Astrocyte (in vitro differentiated cells and primary cell): ENCODE results near the gene ATG14. TPM values are rescaled to one million over a fixed set of nuclear protein-coding genes. Genes with fewer than 3 reads are reported as not detected.
A peak's percentile ranks its signal among the peaks of the same experiment; 100 is the strongest.
"Not testable (repeated sequence)": the region's sequence is repeated elsewhere in the genome, so short reads cannot be mapped to it uniquely, and the experiment has no call there.

Experiments
- DNase-seq: peaks from one replicate; pipeline ENCODE4 v3.0.0-alpha.2; 2010; ENCODE audit warnings: low read depth
- FAIRE-seq: peaks from 2 replicates; lab custom pipeline; 2011; peaks lifted over from hg19 to GRCh38; lab: Jason Lieb, UNC
- H2AFZ ChIP-seq: 2 replicates; pipeline ENCODE4 v1.6.0; 2012; ENCODE audit warnings: low read depth, low read length, inconsistent platforms
- H3K27ac ChIP-seq: 2 replicates; pipeline ENCODE4 v1.5.1; 2011; ENCODE audit warnings: low read depth, low read length, inconsistent platforms
- H3K27me3 ChIP-seq: 2 replicates; pipeline ENCODE4 v1.6.0; 2011; ENCODE audit warnings: low read length, inconsistent platforms; ENCODE audit not compliant: insufficient read depth
- H3K36me3 ChIP-seq: 2 replicates; pipeline ENCODE4 v1.5.1; 2011; ENCODE audit warnings: low read length, inconsistent platforms; ENCODE audit not compliant: insufficient read depth
- H3K4me1 ChIP-seq: 2 replicates; pipeline ENCODE4 v1.5.1; 2011; ENCODE audit warnings: low read length, inconsistent platforms; ENCODE audit not compliant: insufficient read depth
- H3K4me2 ChIP-seq: 2 replicates; pipeline ENCODE4 v1.6.0; 2012; ENCODE audit warnings: low read length, inconsistent platforms
- H3K4me3 ChIP-seq: 2 replicates; pipeline ENCODE4 v1.5.1; 2011; ENCODE audit warnings: low read depth, mild to moderate bottlenecking, low read length, inconsistent platforms; ENCODE audit not compliant: insufficient read depth
- H3K79me2 ChIP-seq: 2 replicates; pipeline ENCODE4 v1.6.0; 2012; ENCODE audit warnings: mild to moderate bottlenecking, low read length, inconsistent platforms; ENCODE audit not compliant: insufficient read depth
- H3K9ac ChIP-seq: 2 replicates; pipeline ENCODE4 v1.6.0; 2012; ENCODE audit warnings: mild to moderate bottlenecking, low read length, inconsistent platforms
- H3K9me3 ChIP-seq: 2 replicates; pipeline ENCODE4 v1.5.1; 2012; ENCODE audit warnings: low read depth, mild to moderate bottlenecking, low read length, inconsistent platforms; ENCODE audit not compliant: insufficient read depth
- H4K20me1 ChIP-seq: 2 replicates; pipeline ENCODE4 v1.6.0; 2012; ENCODE audit warnings: low read length, inconsistent platforms; ENCODE audit not compliant: insufficient read depth
- H3K27ac Mint-ChIP-seq: one replicate; pipeline ENCODE4 v1.8.0; 2021; ENCODE audit warnings: mild to moderate bottlenecking, mixed read lengths; ENCODE audit not compliant: unreplicated experiment
- H3K27me3 Mint-ChIP-seq: one replicate; pipeline ENCODE4 v1.8.0; 2021; ENCODE audit warnings: low read depth, mixed read lengths; ENCODE audit not compliant: unreplicated experiment
- H3K36me3 Mint-ChIP-seq: one replicate; pipeline ENCODE4 v1.8.0; 2021; ENCODE audit warnings: low read depth, mixed read lengths; ENCODE audit not compliant: unreplicated experiment
- H3K4me1 Mint-ChIP-seq: one replicate; pipeline ENCODE4 v1.8.0; 2021; ENCODE audit warnings: low read depth, mixed read lengths; ENCODE audit not compliant: unreplicated experiment
- H3K4me3 Mint-ChIP-seq: one replicate; pipeline ENCODE4 v1.8.0; 2021; ENCODE audit warnings: mild to moderate bottlenecking, moderate library complexity, mixed read lengths; ENCODE audit not compliant: unreplicated experiment
- H3K9me3 Mint-ChIP-seq: one replicate; pipeline ENCODE4 v1.8.0; 2021; ENCODE audit warnings: mild to moderate bottlenecking, mixed read lengths; ENCODE audit not compliant: unreplicated experiment
- EZH2 ChIP-seq: IDR thresholded peaks from 2 replicates; pipeline ENCODE4 v1.6.1; 2012; ENCODE audit warnings: mild to moderate bottlenecking, low read length, inconsistent platforms; ENCODE audit not compliant: insufficient read depth
- total RNA-seq: library from RNA; stranded (reverse); gene quantifications from 2 replicates; pipeline ENCODE4 v1.2.1, GENCODE V29; 2021
- TF ChIP-seq, protein P1 (sequence below): IDR thresholded peaks from 2 replicates; pipeline ENCODE4 v1.5.1; 2011; ENCODE audit warnings: low read depth, mild to moderate bottlenecking, inconsistent platforms, low read length, moderate library complexity; ENCODE audit not compliant: insufficient read depth

Gene ATG14
- total RNA-seq, 1 donor from 2014 or later, result 11.5 TPM

DNA sequence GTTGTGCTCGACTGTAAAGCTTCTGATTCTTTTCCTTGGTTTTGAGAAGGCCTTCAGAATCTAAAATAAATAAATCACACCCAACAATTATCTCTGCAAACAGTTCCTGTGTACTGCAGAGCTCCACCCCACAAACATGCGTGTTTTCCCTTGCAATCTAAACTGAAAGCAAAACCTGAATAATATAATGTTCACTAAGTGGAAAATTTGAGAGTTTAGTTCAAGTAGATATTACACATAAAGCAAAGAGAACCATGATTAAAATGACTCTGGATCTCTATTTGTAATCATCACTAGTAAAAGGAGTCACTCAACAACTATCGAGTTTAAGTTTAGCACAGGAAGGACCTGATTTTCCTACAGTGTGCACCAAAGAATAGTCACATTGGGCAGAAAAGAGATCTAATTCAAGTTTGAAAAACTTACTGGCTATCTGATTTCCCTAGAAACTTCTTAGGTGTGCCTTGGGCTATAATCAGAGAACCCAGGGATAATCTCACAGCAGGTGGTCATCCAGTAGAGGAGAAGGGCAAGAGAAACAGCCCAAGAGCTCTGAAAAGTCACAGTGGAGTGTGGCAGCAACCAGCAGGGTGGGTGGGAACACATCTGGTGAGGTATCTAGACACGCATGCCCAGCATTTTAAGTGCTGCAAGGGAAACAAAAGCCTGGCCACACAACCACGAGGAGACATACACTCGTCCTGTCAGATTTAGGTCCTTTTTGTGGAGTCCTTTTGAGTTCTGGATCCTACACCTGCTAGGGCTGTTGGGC is 25.4 kb downstream of the ATG14 start:
- Histone ChIP-seq H3K36me3 (peaks cover 10% of the 10 kb centered on the region), H3K9me3 (no peaks in the 10 kb centered on the region), H2AFZ (no peak overlapping the region), H4K20me1 (no peaks in the 10 kb centered on the region), H3K27me3 (no peaks in the 10 kb centered on the region), H3K4me1 (peaks cover 26% of the 10 kb centered on the region), H3K79me2 (no peaks in the 10 kb centered on the region), H3K9ac (no peak overlapping the region), H3K4me2 (no peak overlapping the region), H3K27ac (no peak overlapping the region), H3K4me3 (no peak overlapping the region)
- Mint-ChIP-seq H3K9me3 (no peaks in the 10 kb centered on the region), H3K4me1 (peaks cover 22% of the 10 kb centered on the region), H3K4me3 (no peak overlapping the region), H3K27me3 (no peaks in the 10 kb centered on the region), H3K27ac (no peak overlapping the region), H3K36me3 (peaks cover 20% of the 10 kb centered on the region)
- FAIRE-seq (no peak), DNase-seq (no peak)
- TF ChIP-seq EZH2, result no peak
- TF ChIP-seq, protein P1, sequence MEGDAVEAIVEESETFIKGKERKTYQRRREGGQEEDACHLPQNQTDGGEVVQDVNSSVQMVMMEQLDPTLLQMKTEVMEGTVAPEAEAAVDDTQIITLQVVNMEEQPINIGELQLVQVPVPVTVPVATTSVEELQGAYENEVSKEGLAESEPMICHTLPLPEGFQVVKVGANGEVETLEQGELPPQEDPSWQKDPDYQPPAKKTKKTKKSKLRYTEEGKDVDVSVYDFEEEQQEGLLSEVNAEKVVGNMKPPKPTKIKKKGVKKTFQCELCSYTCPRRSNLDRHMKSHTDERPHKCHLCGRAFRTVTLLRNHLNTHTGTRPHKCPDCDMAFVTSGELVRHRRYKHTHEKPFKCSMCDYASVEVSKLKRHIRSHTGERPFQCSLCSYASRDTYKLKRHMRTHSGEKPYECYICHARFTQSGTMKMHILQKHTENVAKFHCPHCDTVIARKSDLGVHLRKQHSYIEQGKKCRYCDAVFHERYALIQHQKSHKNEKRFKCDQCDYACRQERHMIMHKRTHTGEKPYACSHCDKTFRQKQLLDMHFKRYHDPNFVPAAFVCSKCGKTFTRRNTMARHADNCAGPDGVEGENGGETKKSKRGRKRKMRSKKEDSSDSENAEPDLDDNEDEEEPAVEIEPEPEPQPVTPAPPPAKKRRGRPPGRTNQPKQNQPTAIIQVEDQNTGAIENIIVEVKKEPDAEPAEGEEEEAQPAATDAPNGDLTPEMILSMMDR, result no peak

DNA sequence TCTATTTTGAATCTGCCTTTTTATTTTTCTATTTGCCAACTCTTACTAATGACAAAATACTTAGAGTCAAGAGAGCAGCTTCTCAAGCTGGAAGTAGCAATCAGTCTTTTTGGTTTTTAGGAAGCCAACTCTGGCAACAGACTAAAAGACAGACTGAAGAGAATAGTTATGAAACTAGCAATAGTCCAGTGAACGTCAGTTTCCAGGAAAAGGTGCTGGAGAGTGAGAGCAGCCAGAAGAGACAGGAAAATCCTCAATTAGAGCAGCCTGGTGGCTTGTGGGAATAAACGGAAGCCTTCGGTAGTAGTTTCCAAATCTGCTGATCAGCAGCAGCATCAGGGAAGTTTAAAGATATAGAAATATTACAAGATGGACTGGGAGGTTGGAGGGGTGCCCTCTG is 27.1 kb downstream of the ATG14 start:
- FAIRE-seq (no peak), DNase-seq (no peak)
- H3K9me3 Mint-ChIP-seq, result no peaks in the 10 kb centered on the region
- Histone ChIP-seq H3K27me3 (no peaks in the 10 kb centered on the region), H3K79me2 (no peaks in the 10 kb centered on the region), H3K4me2 (no peak overlapping the region), H4K20me1 (no peaks in the 10 kb centered on the region), H2AFZ (no peak overlapping the region), H3K4me1 (peaks cover 26% of the 10 kb centered on the region), H3K9ac (no peak overlapping the region), H3K27ac (no peak overlapping the region), H3K9me3 (no peaks in the 10 kb centered on the region), H3K4me3 (no peak overlapping the region), H3K36me3 (peaks cover 10% of the 10 kb centered on the region)
- no peaks in the 10 kb centered on the region for H3K27me3 Mint-ChIP-seq
- TF ChIP-seq, protein P1, result no peak
- no peak for TF ChIP-seq EZH2
- H3K4me1 Mint-ChIP-seq, result peaks cover 22% of the 10 kb centered on the region
- H3K27ac Mint-ChIP-seq, result no peak overlapping the region
- H3K36me3 Mint-ChIP-seq, result peaks cover 23% of the 10 kb centered on the region
- H3K4me3 Mint-ChIP-seq, result no peak overlapping the region

DNA sequence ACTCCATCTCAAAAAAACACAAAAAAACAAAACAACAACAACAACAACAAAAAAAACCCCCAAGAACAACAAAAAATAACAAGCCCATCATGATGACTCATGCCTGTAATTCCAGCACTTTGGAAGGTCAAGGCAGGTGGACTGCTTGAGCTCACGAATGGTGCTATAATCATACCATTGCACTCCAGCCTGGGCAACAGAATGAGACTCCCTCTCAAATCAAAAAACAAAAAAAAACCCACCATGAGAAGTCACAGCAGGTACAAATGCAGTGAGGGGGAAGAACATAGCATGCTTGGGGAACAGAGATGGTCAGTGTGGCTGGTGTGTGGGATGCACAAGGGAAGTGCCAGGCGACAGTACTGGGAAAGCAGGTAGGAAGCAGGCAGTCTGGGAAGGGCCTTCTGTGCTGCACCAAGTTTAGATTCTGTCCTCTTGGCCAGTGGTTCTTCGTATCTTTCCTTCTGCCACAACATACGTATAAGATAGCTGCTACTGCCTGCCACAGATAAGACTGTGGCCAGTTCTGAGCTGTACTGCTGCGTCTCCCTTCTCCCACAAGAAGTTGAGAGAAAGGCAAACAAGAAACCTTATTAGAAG is 28.0 kb downstream of the ATG14 start:
- TF ChIP-seq EZH2, result no peak
- TF ChIP-seq, protein P1, result no peak

DNA sequence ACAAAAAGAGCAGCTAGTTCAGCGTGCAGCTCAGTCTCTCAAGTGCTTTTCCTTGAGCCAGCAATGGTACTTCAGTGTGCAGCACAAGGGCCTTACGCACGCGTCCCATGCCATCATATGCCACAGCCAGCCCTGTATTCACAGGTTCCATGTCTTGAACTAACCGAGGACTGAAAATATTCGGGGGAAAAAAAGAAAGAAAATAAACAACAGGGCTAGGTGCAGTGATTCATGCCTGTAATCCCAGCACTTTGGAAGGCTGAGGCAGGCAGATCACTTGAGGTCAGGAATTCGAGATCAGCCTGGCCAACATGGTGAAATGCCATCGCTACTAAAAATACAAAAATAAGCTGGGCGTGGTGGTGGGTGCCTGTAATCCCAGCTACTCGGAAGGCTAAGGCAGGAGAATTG is 28.6 kb downstream of the ATG14 start:
- H3K9ac ChIP-seq, FAIRE-seq, H3K4me3 Mint-ChIP-seq, H3K27me3 ChIP-seq, H3K79me2 ChIP-seq, H3K9me3 ChIP-seq, H3K4me3 ChIP-seq, H2AFZ ChIP-seq, H4K20me1 ChIP-seq, H3K9me3 Mint-ChIP-seq, H3K27ac Mint-ChIP-seq, H3K27me3 Mint-ChIP-seq: not testable (repeated sequence)
- Histone ChIP-seq H3K27ac (peak overlapping the region; percentile 29), H3K36me3 (peaks cover 10% of the 10 kb centered on the region), H3K4me1 (peaks cover 13% of the 10 kb centered on the region), H3K4me2 (peak overlapping the region; percentile 34)
- DNase-seq, result peak; percentile 83
- H3K36me3 Mint-ChIP-seq, result peaks cover 16% of the 10 kb centered on the region
- H3K4me1 Mint-ChIP-seq, result peaks cover 15% of the 10 kb centered on the region

More for the DNA sequence above, 28.0 kb downstream of the ATG14 start:
- H3K4me1 Mint-ChIP-seq, result peaks cover 15% of the 10 kb centered on the region
- Histone ChIP-seq H3K4me3 (no peak overlapping the region), H3K4me2 (peak overlapping the region; percentile 34), H3K27ac (no peak overlapping the region), H3K79me2 (no peaks in the 10 kb centered on the region), H3K36me3 (peaks cover 10% of the 10 kb centered on the region), H3K27me3 (no peaks in the 10 kb centered on the region), H3K4me1 (peaks cover 19% of the 10 kb centered on the region), H3K9me3 (no peaks in the 10 kb centered on the region), H4K20me1 (no peaks in the 10 kb centered on the region), H2AFZ (no peak overlapping the region), H3K9ac (no peak overlapping the region)
- peak; percentile 63 for DNase-seq
- no peak for FAIRE-seq
- H3K9me3 Mint-ChIP-seq, result no peaks in the 10 kb centered on the region
- peaks cover 17% of the 10 kb centered on the region for H3K36me3 Mint-ChIP-seq
- H3K27me3 Mint-ChIP-seq, result no peaks in the 10 kb centered on the region
- peak overlapping the region; percentile 10 for H3K27ac Mint-ChIP-seq
- H3K4me3 Mint-ChIP-seq, result no peak overlapping the region
